ENCODE results near the gene BOD1L1. TPM values are rescaled to one million over a fixed set of nuclear protein-coding genes. Genes with fewer than 3 reads are reported as not detected.

BOD1L1 gene
- total RNA-seq, 1 experiment from 2014 or later = 18.1 TPM

DNA sequence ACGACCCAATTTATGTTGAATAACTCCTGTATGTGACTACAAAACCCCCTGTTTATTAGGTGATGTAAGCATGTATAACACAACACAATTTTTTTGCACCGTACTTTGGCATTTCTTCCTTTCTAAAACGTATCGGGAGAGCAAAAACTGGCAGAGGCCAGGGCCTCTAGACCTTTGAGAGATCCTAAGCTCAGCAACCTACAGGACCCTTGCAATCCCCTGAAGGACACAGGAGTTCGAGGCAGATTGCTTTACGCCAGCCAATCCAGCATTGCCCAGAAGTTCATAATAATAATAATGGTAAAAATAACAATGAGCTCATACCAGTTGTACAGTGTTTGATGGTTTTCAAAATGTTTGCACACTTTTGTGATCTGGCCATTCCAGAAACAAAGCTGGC, 90.9 kb downstream of the BOD1L1 start:
- intact Hi-C loops (cut with micrococcal nuclease; ENCODE audit: unreplicated experiment) = no loop called here
- DNase-seq (ENCODE audit: low read depth, low spot score) (no peak), ATAC-seq (no peak)
- TF ChIP-seq, protein P1, sequence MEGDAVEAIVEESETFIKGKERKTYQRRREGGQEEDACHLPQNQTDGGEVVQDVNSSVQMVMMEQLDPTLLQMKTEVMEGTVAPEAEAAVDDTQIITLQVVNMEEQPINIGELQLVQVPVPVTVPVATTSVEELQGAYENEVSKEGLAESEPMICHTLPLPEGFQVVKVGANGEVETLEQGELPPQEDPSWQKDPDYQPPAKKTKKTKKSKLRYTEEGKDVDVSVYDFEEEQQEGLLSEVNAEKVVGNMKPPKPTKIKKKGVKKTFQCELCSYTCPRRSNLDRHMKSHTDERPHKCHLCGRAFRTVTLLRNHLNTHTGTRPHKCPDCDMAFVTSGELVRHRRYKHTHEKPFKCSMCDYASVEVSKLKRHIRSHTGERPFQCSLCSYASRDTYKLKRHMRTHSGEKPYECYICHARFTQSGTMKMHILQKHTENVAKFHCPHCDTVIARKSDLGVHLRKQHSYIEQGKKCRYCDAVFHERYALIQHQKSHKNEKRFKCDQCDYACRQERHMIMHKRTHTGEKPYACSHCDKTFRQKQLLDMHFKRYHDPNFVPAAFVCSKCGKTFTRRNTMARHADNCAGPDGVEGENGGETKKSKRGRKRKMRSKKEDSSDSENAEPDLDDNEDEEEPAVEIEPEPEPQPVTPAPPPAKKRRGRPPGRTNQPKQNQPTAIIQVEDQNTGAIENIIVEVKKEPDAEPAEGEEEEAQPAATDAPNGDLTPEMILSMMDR (IDR thresholded peaks at IDR 0.05) = no peak
- TF ChIP-seq TCF7L2 (IDR thresholded peaks at IDR 0.05; ENCODE audit: low read depth, low read length) (no peak), POLR2AphosphoS5 (IDR thresholded peaks at IDR 0.05; ENCODE audit: low read depth, low read length) (no peak), SIN3A (IDR thresholded peaks at IDR 0.05; ENCODE audit: borderline replicate concordance, insufficient read depth, low read depth, low read length) (no peak)
- TF ChIP-seq, protein P2, sequence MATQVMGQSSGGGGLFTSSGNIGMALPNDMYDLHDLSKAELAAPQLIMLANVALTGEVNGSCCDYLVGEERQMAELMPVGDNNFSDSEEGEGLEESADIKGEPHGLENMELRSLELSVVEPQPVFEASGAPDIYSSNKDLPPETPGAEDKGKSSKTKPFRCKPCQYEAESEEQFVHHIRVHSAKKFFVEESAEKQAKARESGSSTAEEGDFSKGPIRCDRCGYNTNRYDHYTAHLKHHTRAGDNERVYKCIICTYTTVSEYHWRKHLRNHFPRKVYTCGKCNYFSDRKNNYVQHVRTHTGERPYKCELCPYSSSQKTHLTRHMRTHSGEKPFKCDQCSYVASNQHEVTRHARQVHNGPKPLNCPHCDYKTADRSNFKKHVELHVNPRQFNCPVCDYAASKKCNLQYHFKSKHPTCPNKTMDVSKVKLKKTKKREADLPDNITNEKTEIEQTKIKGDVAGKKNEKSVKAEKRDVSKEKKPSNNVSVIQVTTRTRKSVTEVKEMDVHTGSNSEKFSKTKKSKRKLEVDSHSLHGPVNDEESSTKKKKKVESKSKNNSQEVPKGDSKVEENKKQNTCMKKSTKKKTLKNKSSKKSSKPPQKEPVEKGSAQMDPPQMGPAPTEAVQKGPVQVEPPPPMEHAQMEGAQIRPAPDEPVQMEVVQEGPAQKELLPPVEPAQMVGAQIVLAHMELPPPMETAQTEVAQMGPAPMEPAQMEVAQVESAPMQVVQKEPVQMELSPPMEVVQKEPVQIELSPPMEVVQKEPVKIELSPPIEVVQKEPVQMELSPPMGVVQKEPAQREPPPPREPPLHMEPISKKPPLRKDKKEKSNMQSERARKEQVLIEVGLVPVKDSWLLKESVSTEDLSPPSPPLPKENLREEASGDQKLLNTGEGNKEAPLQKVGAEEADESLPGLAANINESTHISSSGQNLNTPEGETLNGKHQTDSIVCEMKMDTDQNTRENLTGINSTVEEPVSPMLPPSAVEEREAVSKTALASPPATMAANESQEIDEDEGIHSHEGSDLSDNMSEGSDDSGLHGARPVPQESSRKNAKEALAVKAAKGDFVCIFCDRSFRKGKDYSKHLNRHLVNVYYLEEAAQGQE (IDR thresholded peaks at IDR 0.05; ENCODE audit: insufficient read depth in 1 of 2, low read depth in 2 of 2, low read length in 1 of 2) = no peak
- H3K9me3 ChIP-seq (ENCODE audit: control insufficient read depth, insufficient read depth, low read depth, low read length) = no peaks in the 10 kb centered on the region
- H3K27ac ChIP-seq (ENCODE audit: low read length) = no peak overlapping the region
- H3K4me1 ChIP-seq (ENCODE audit: control insufficient read depth, insufficient read depth, low read length) = no peaks in the 10 kb centered on the region
- BruUV-seq (replicated peaks) = no TSS peak
- no peaks in the 10 kb centered on the region for H3K27me3 ChIP-seq (ENCODE audit: control insufficient read depth, insufficient read depth, low read length)
- POLR2A ChIA-PET = no interaction called here
- CTCF ChIA-PET = no interaction called here
- H3K4me3 ChIP-seq (ENCODE audit: low read depth in 2 of 2, low read length in 2 of 2) = no peak overlapping the region
- in situ Hi-C loops (cut with HindIII; ENCODE audit: low pct_unique_long_range_greater_than_20kb, low sequenced_read_pairs) = no loop called here
- no peaks in the 10 kb centered on the region for H3K36me3 ChIP-seq (ENCODE audit: control insufficient read depth, insufficient read depth, low read length)

DNA sequence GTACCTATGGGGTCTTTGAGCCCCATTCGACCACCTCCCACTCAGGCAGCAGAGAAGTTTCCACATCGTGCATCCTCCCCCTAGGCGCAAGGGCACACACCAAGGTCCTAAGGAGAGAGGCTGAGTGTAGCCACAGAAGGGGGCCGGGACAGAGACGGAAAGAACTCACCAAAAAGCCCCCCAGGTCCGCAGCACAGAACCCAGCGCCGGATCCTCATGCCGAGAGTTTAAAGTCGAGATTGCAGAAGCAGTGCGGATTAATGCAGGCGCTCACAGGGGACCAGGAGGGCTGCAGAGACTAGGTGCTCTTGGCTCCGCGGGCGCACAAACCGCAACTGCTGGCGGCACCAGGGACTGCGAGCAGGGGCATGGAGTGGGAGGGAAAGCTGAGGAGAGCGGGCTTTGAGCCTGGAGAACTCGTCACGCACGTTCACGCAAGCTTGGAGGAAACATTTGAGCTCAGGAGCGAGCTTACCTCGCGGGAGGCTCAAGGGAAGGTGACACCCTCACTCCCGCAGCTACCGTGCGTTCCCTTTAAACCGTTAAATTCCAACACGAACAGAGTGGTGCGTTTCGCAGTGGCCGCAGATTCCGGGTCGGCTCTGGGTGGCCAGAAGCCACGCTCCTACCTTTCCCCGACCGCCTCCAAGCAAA, 91.7 kb downstream of the BOD1L1 start:
- H3K9me3 ChIP-seq (ENCODE audit: control insufficient read depth, insufficient read depth, low read depth, low read length) = no peaks in the 10 kb centered on the region
- BruUV-seq (replicated peaks) = no TSS peak
- TF ChIP-seq, protein P2 (IDR thresholded peaks at IDR 0.05; ENCODE audit: insufficient read depth in 1 of 2, low read depth in 2 of 2, low read length in 1 of 2) = no peak
- TF ChIP-seq POLR2AphosphoS5 (IDR thresholded peaks at IDR 0.05; ENCODE audit: low read depth, low read length) = no peak
- TF ChIP-seq SIN3A (IDR thresholded peaks at IDR 0.05; ENCODE audit: borderline replicate concordance, insufficient read depth, low read depth, low read length) = no peak
- TF ChIP-seq, protein P1 (IDR thresholded peaks at IDR 0.05) = no peak
- no peak for TF ChIP-seq TCF7L2 (IDR thresholded peaks at IDR 0.05; ENCODE audit: low read depth, low read length)
- H3K4me1 ChIP-seq (ENCODE audit: control insufficient read depth, insufficient read depth, low read length) = no peaks in the 10 kb centered on the region
- no peak overlapping the region for H3K4me3 ChIP-seq (ENCODE audit: low read depth in 2 of 2, low read length in 2 of 2)
- H3K27ac ChIP-seq (ENCODE audit: low read length) = no peak overlapping the region
- intact Hi-C loops (cut with micrococcal nuclease; ENCODE audit: unreplicated experiment) (no loop called here), in situ Hi-C loops (cut with HindIII; ENCODE audit: low pct_unique_long_range_greater_than_20kb, low sequenced_read_pairs) (no loop called here)
- no peaks in the 10 kb centered on the region for H3K27me3 ChIP-seq (ENCODE audit: control insufficient read depth, insufficient read depth, low read length)
- ATAC-seq (no peak), DNase-seq (ENCODE audit: low read depth, low spot score) (no peak)
- ChIA-PET POLR2A (no interaction called here), CTCF (no interaction called here)
- no peaks in the 10 kb centered on the region for H3K36me3 ChIP-seq (ENCODE audit: control insufficient read depth, insufficient read depth, low read length)
